GM19328 (cell line): ENCODE results near the gene CCDC92.
"Not testable (repeated sequence)": the region's sequence is repeated elsewhere in the genome, so short reads cannot be mapped to it uniquely, and the experiment has no call there.

Experiments used
- ATAC-seq: cut with Tn5 transposase; IDR thresholded peaks from one replicate; pipeline ENCODE4 v1.9.1; 2021; ENCODE audit warnings: mild to moderate bottlenecking, moderate library complexity; ENCODE audit not compliant: unreplicated experiment

The CCDC92 gene

GRCh38 chr12:123950476-123951349 lies 21.9 kb downstream of the CCDC92 start:
- no peak for ATAC-seq

- ATAC-seq = no peak
These were observed 22.9 kb downstream of the CCDC92 start for GRCh38 chr12:123949770-123950165.

GRCh38 chr12:123948796-123949769 lies 23.5 kb downstream of the CCDC92 start:
- no peak for ATAC-seq

GRCh38 chr12:123948401-123948795 lies 24.2 kb downstream of the CCDC92 start:
- no peak for ATAC-seq

- ATAC-seq = not testable (repeated sequence)
These were observed 25.1 kb downstream of the CCDC92 start for GRCh38 chr12:123947531-123947930.

GRCh38 chr12:123946516-123947505 lies 25.8 kb downstream of the CCDC92 start:
- ATAC-seq = not testable (repeated sequence)

GRCh38 chr12:123946152-123946515 lies 26.5 kb downstream of the CCDC92 start:
- no peak for ATAC-seq

GRCh38 chr12:123945287-123946151 lies 27.1 kb downstream of the CCDC92 start:
- ATAC-seq = no peak

- no peak for ATAC-seq
These were observed 27.9 kb downstream of the CCDC92 start for GRCh38 chr12:123944696-123945095.

- ATAC-seq = no peak
These were observed 28.8 kb downstream of the CCDC92 start for GRCh38 chr12:123943816-123944215.

- no peak for ATAC-seq
These were observed 29.6 kb downstream of the CCDC92 start for GRCh38 chr12:123942911-123943648.

- ATAC-seq = no peak
These were observed 30.4 kb downstream of the CCDC92 start for GRCh38 chr12:123942238-123942653.

GRCh38 chr12:123941624-123942237 lies 30.9 kb downstream of the CCDC92 start:
- ATAC-seq = no peak

- no peak for ATAC-seq
These were observed 31.6 kb downstream of the CCDC92 start for GRCh38 chr12:123941000-123941399.

- ATAC-seq = no peak
These were observed 32.0 kb downstream of the CCDC92 start for GRCh38 chr12:123940627-123940966.

GRCh38 chr12:123939716-123940626 lies 32.7 kb downstream of the CCDC92 start:
- ATAC-seq = no peak

GRCh38 chr12:123938679-123939480 lies 33.8 kb downstream of the CCDC92 start:
- ATAC-seq = no peak
